Measurements from ENCODE around the gene APMAP. TPM values are rescaled to one million over a fixed set of nuclear protein-coding genes. Genes with fewer than 3 reads are reported as not detected.
"Not testable (repeated sequence)": the region's sequence is repeated elsewhere in the genome, so short reads cannot be mapped to it uniquely, and the experiment has no call there.

The APMAP gene
- total and polyA plus RNA-seq, 4 donors, result 132 to 378 (median 234) TPM

DNA sequence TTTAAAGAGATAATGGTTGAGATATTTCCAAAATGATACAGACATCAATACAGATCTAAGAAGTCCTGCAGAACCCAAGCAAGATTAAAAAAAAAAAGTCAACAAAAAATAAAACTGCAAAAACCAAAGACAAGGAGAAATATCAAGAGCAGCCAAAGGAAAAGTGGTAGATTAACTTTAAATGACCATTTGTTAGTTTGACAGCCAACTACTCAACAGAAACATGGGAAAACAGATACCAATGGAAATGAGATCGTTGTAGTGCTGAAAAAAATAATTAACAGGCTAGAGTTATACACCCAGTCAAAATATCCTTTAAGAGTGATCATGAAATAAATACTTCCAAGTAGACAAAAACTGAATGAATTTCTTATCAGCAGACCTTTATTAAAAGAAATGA, 10.5 kb upstream of the APMAP start:
- H3K27ac ChIP-seq (ENCODE audit: low read depth in 1 of 2, low read length in 2 of 2), result no peak overlapping the region
- no peaks in the 10 kb centered on the region for H3K36me3 ChIP-seq (ENCODE audit: control insufficient read depth in 4 of 4, insufficient read depth in 3 of 4, low read depth in 1 of 4, low read length in 3 of 4)
- no peak for DNase-seq (ENCODE audit: low spot score)
- H3K27me3 ChIP-seq (ENCODE audit: control insufficient read depth in 4 of 4, insufficient read depth in 4 of 4, low read length in 3 of 4), result no peaks in the 10 kb centered on the region
- 93% methylated on average over 1 of the region's 1 CpG for WGBS
- H3K4me3 ChIP-seq (ENCODE audit: low read depth in 1 of 3, low read length in 3 of 3), result no peak overlapping the region
- peaks cover 2 to 12% (median 7%) of the 10 kb centered on the region in 4 donors for H3K4me1 ChIP-seq (ENCODE audit: control insufficient read depth in 4 of 4, insufficient read depth in 4 of 4, low read length in 3 of 4)
- TF ChIP-seq GABPA (IDR thresholded peaks at IDR 0.05 in 1 of 2, conservative IDR thresholded peaks at IDR 0.05 in 1 of 2) (no peak), FOXA2 (IDR thresholded peaks at IDR 0.05) (no peak), SP1 (IDR thresholded peaks at IDR 0.05) (no peak), EGR1 (IDR thresholded peaks at IDR 0.05; ENCODE audit: low read depth in 2 of 2) (no peak), HNF4A (conservative IDR thresholded peaks at IDR 0.05) (no peak), FOXA1 (IDR thresholded peaks at IDR 0.05) (no peak)
- TF ChIP-seq, protein P1, sequence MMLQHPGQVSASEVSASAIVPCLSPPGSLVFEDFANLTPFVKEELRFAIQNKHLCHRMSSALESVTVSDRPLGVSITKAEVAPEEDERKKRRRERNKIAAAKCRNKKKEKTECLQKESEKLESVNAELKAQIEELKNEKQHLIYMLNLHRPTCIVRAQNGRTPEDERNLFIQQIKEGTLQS (IDR thresholded peaks at IDR 0.05), result no peak
- TF ChIP-seq, protein P2, sequence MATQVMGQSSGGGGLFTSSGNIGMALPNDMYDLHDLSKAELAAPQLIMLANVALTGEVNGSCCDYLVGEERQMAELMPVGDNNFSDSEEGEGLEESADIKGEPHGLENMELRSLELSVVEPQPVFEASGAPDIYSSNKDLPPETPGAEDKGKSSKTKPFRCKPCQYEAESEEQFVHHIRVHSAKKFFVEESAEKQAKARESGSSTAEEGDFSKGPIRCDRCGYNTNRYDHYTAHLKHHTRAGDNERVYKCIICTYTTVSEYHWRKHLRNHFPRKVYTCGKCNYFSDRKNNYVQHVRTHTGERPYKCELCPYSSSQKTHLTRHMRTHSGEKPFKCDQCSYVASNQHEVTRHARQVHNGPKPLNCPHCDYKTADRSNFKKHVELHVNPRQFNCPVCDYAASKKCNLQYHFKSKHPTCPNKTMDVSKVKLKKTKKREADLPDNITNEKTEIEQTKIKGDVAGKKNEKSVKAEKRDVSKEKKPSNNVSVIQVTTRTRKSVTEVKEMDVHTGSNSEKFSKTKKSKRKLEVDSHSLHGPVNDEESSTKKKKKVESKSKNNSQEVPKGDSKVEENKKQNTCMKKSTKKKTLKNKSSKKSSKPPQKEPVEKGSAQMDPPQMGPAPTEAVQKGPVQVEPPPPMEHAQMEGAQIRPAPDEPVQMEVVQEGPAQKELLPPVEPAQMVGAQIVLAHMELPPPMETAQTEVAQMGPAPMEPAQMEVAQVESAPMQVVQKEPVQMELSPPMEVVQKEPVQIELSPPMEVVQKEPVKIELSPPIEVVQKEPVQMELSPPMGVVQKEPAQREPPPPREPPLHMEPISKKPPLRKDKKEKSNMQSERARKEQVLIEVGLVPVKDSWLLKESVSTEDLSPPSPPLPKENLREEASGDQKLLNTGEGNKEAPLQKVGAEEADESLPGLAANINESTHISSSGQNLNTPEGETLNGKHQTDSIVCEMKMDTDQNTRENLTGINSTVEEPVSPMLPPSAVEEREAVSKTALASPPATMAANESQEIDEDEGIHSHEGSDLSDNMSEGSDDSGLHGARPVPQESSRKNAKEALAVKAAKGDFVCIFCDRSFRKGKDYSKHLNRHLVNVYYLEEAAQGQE (IDR thresholded peaks at IDR 0.05), result no peak
- H3K9me3 ChIP-seq (ENCODE audit: control insufficient read depth in 4 of 4, low read length in 3 of 4), result no peaks in the 10 kb centered on the region
- no peak overlapping the region for H3K9ac ChIP-seq (ENCODE audit: low read depth in 1 of 2, low read length in 2 of 2)

DNA sequence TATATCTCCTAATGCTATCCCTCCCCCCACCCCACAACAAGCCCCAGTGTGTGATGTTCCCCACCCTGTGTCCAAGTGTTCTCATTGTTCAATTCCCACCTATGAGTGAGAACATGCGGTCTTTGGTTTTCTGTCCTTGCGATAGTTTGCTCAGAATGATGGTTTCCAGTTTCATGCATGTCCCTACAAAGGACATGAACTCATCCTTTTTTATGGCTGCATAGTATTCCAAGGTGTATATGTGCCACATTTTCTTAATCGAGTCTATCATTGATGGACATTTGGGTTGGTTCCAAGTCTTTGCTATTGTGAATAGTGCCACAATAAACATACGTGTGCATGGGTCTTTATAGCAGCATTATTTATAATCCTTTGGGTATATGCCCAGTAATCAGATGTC, 8.8 kb upstream of the APMAP start:
- not testable (repeated sequence) for H3K9me3 ChIP-seq (ENCODE audit: control insufficient read depth in 4 of 4, low read length in 3 of 4); H3K4me3 ChIP-seq (ENCODE audit: low read depth in 1 of 3, low read length in 3 of 3); H3K9ac ChIP-seq (ENCODE audit: low read depth in 1 of 2, low read length in 2 of 2); H3K36me3 ChIP-seq (ENCODE audit: control insufficient read depth in 4 of 4, insufficient read depth in 3 of 4, low read depth in 1 of 4, low read length in 3 of 4); DNase-seq (ENCODE audit: low spot score); H3K27ac ChIP-seq (ENCODE audit: low read depth in 1 of 2, low read length in 2 of 2); H3K4me1 ChIP-seq (ENCODE audit: control insufficient read depth in 4 of 4, insufficient read depth in 4 of 4, low read length in 3 of 4); H3K27me3 ChIP-seq (ENCODE audit: control insufficient read depth in 4 of 4, insufficient read depth in 4 of 4, low read length in 3 of 4)
- WGBS, result 94% methylated on average over 4 of the region's 4 CpGs

DNA sequence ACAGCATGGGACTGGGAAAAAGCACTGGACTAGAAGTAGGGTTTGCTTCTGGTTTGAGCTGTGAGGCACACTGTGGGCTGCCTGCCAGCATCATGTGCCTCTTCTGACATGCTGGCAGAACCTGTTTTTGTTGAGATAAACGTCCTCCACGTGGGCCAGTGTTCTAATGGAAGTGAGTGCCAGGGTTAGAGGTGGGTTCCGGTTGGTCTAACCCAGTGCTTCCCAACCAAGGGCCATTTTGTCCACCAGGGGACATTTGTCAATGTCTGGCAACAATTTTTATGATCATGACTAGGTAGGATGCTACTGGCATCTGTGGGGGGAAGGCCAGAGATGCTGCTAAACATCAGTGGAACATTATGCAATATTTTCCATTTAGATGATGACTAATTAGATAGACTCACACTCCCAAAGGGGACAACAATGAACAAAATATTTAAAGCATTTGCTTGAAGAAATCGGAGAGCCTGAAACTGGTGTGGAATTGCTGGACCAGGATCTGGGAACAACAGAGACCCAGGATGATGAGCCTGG, 7.8 kb upstream of the APMAP start:
- H3K27ac ChIP-seq (ENCODE audit: low read depth in 1 of 2, low read length in 2 of 2), result no peak overlapping the region
- peak in 1 of 2 donors; percentile 14 for TF ChIP-seq RAD21 (IDR thresholded peaks at IDR 0.05)
- TF ChIP-seq NR2F2 (IDR thresholded peaks at IDR 0.05), result no peak
- H3K4me3 ChIP-seq (ENCODE audit: low read depth in 1 of 3, low read length in 3 of 3), result no peak overlapping the region
- DNase-seq (ENCODE audit: low spot score), result no peak
- no peaks in the 10 kb centered on the region for H3K27me3 ChIP-seq (ENCODE audit: control insufficient read depth in 4 of 4, insufficient read depth in 4 of 4, low read length in 3 of 4)
- no peak overlapping the region for H3K9ac ChIP-seq (ENCODE audit: low read depth in 1 of 2, low read length in 2 of 2)
- H3K36me3 ChIP-seq (ENCODE audit: control insufficient read depth in 4 of 4, insufficient read depth in 3 of 4, low read depth in 1 of 4, low read length in 3 of 4), result no peaks in the 10 kb centered on the region
- WGBS, result 44% methylated on average over 4 of the region's 4 CpGs
- H3K4me1 ChIP-seq (ENCODE audit: control insufficient read depth in 4 of 4, insufficient read depth in 4 of 4, low read length in 3 of 4), result peaks cover 0 to 3% (median under 1%) of the 10 kb centered on the region in 4 donors
- H3K9me3 ChIP-seq (ENCODE audit: control insufficient read depth in 4 of 4, low read length in 3 of 4), result no peaks in the 10 kb centered on the region

DNA sequence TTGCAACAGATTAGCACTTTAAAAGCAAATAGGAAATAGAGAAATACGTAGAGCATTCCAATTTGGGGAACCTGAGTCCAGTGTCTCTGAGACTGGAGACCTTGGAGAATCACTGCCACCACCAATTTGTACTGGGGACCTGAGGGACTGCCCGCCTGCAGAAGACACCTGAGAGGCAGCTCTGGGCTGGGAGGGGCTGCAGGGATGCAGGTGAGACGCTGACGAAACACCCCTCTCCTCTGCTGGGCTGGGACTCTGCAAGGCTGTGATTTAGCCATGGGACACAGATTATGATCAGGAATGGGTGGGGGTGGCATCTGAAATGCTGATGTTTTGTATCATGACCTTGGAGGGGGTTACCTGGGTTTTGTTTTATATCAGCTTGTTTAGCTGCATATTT, 7.0 kb upstream of the APMAP start:
- Histone ChIP-seq H3K4me1 (ENCODE audit: control insufficient read depth in 4 of 4, insufficient read depth in 4 of 4, low read length in 3 of 4) (peaks cover 0 to 8% (median 6%) of the 10 kb centered on the region in 4 donors), H3K27ac (ENCODE audit: low read depth in 1 of 2, low read length in 2 of 2) (no peak overlapping the region), H3K27me3 (ENCODE audit: control insufficient read depth in 4 of 4, insufficient read depth in 4 of 4, low read length in 3 of 4) (no peaks in the 10 kb centered on the region), H3K36me3 (ENCODE audit: control insufficient read depth in 4 of 4, insufficient read depth in 3 of 4, low read depth in 1 of 4, low read length in 3 of 4) (no peaks in the 10 kb centered on the region), H3K9me3 (ENCODE audit: control insufficient read depth in 4 of 4, low read length in 3 of 4) (no peaks in the 10 kb centered on the region), H3K4me3 (ENCODE audit: low read depth in 1 of 3, low read length in 3 of 3) (no peak overlapping the region), H3K9ac (ENCODE audit: low read depth in 1 of 2, low read length in 2 of 2) (no peak overlapping the region)
- DNase-seq (ENCODE audit: low spot score), result no peak
- WGBS, result 92% methylated on average over 4 of the region's 4 CpGs
- TF ChIP-seq TAF1 (conservative IDR thresholded peaks at IDR 0.05) (no peak), GABPA (IDR thresholded peaks at IDR 0.05 in 1 of 2, conservative IDR thresholded peaks at IDR 0.05 in 1 of 2) (no peak), HNF4G (IDR thresholded peaks at IDR 0.05) (no peak), FOXA1 (IDR thresholded peaks at IDR 0.05) (no peak), JUND (IDR thresholded peaks at IDR 0.05) (no peak), SP1 (IDR thresholded peaks at IDR 0.05) (no peak), EGR1 (IDR thresholded peaks at IDR 0.05; ENCODE audit: low read depth in 2 of 2) (no peak), FOXA2 (IDR thresholded peaks at IDR 0.05) (no peak)
- TF ChIP-seq, protein P3, sequence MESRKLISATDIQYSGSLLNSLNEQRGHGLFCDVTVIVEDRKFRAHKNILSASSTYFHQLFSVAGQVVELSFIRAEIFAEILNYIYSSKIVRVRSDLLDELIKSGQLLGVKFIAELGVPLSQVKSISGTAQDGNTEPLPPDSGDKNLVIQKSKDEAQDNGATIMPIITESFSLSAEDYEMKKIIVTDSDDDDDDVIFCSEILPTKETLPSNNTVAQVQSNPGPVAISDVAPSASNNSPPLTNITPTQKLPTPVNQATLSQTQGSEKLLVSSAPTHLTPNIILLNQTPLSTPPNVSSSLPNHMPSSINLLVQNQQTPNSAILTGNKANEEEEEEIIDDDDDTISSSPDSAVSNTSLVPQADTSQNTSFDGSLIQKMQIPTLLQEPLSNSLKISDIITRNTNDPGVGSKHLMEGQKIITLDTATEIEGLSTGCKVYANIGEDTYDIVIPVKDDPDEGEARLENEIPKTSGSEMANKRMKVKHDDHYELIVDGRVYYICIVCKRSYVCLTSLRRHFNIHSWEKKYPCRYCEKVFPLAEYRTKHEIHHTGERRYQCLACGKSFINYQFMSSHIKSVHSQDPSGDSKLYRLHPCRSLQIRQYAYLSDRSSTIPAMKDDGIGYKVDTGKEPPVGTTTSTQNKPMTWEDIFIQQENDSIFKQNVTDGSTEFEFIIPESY (IDR thresholded peaks at IDR 0.05), result no peak
- TF ChIP-seq, protein P1 (IDR thresholded peaks at IDR 0.05), result no peak
- TF ChIP-seq, protein P4, sequence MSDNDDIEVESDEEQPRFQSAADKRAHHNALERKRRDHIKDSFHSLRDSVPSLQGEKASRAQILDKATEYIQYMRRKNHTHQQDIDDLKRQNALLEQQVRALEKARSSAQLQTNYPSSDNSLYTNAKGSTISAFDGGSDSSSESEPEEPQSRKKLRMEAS (IDR thresholded peaks at IDR 0.05), result no peak

Measured in liver (tissue), 9 donors.